ENCODE measurements around the gene P2RY1. TPM values are rescaled to one million over a fixed set of nuclear protein-coding genes. Genes with fewer than 3 reads are reported as not detected.

The P2RY1 gene
- total and polyA plus RNA-seq, 9 of the 15 experiments (the other 6 are each of a cell fraction or from before 2014, with no cell fraction given): 6.0 to 27.9 (median 18.4) TPM

DNA sequence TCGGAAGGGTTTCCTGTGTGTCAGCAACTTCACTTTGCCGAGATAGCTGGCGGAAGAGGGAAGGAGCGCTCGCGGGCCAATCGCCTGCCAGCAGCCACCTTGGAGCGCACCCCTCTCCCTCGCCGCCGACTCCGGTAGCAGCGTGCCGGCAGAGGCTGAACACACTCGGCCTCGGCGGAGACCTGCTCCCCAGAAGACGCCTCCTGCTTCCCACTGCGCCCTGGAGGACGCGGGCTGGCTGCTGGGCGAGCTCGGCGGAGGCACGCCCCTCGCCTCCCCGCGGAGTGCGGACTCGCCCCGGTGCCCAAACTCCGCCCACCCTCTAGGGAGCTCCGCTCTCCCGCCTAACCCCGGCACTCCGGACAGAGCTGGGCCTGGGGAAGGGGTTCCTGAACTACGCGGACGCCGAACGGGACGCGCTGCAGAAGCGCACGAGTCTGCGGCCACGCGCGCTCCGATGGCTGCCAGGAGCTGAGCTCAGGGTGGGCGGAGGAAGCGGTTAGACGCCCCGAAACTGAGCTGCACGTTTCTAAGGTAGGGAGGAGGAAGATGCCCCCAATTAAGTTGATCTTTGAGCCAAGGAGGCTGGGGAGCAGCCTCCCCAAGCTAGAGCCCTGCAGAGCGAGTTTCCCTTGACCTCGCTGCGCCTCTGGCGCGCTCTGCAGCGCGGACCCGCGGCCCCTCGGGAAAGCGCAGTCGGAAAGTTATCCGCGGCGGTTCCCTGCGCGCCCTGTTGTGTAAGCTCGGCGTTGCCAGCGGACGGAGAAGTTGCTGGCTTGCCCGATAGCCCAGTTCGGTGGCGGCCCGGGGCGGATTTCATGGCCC lies at the start of gene P2RY1 (continued):
- TF ChIP-seq CTCFL (IDR thresholded peaks at IDR 0.05; ENCODE audit: borderline replicate concordance, insufficient read depth, low read depth, low read length, poor library complexity, severe bottlenecking): no peak
- no peak for TF ChIP-seq BCL6 (CRISPR knock-in tag; IDR thresholded peaks at IDR 0.05)
- TF ChIP-seq, protein P1, sequence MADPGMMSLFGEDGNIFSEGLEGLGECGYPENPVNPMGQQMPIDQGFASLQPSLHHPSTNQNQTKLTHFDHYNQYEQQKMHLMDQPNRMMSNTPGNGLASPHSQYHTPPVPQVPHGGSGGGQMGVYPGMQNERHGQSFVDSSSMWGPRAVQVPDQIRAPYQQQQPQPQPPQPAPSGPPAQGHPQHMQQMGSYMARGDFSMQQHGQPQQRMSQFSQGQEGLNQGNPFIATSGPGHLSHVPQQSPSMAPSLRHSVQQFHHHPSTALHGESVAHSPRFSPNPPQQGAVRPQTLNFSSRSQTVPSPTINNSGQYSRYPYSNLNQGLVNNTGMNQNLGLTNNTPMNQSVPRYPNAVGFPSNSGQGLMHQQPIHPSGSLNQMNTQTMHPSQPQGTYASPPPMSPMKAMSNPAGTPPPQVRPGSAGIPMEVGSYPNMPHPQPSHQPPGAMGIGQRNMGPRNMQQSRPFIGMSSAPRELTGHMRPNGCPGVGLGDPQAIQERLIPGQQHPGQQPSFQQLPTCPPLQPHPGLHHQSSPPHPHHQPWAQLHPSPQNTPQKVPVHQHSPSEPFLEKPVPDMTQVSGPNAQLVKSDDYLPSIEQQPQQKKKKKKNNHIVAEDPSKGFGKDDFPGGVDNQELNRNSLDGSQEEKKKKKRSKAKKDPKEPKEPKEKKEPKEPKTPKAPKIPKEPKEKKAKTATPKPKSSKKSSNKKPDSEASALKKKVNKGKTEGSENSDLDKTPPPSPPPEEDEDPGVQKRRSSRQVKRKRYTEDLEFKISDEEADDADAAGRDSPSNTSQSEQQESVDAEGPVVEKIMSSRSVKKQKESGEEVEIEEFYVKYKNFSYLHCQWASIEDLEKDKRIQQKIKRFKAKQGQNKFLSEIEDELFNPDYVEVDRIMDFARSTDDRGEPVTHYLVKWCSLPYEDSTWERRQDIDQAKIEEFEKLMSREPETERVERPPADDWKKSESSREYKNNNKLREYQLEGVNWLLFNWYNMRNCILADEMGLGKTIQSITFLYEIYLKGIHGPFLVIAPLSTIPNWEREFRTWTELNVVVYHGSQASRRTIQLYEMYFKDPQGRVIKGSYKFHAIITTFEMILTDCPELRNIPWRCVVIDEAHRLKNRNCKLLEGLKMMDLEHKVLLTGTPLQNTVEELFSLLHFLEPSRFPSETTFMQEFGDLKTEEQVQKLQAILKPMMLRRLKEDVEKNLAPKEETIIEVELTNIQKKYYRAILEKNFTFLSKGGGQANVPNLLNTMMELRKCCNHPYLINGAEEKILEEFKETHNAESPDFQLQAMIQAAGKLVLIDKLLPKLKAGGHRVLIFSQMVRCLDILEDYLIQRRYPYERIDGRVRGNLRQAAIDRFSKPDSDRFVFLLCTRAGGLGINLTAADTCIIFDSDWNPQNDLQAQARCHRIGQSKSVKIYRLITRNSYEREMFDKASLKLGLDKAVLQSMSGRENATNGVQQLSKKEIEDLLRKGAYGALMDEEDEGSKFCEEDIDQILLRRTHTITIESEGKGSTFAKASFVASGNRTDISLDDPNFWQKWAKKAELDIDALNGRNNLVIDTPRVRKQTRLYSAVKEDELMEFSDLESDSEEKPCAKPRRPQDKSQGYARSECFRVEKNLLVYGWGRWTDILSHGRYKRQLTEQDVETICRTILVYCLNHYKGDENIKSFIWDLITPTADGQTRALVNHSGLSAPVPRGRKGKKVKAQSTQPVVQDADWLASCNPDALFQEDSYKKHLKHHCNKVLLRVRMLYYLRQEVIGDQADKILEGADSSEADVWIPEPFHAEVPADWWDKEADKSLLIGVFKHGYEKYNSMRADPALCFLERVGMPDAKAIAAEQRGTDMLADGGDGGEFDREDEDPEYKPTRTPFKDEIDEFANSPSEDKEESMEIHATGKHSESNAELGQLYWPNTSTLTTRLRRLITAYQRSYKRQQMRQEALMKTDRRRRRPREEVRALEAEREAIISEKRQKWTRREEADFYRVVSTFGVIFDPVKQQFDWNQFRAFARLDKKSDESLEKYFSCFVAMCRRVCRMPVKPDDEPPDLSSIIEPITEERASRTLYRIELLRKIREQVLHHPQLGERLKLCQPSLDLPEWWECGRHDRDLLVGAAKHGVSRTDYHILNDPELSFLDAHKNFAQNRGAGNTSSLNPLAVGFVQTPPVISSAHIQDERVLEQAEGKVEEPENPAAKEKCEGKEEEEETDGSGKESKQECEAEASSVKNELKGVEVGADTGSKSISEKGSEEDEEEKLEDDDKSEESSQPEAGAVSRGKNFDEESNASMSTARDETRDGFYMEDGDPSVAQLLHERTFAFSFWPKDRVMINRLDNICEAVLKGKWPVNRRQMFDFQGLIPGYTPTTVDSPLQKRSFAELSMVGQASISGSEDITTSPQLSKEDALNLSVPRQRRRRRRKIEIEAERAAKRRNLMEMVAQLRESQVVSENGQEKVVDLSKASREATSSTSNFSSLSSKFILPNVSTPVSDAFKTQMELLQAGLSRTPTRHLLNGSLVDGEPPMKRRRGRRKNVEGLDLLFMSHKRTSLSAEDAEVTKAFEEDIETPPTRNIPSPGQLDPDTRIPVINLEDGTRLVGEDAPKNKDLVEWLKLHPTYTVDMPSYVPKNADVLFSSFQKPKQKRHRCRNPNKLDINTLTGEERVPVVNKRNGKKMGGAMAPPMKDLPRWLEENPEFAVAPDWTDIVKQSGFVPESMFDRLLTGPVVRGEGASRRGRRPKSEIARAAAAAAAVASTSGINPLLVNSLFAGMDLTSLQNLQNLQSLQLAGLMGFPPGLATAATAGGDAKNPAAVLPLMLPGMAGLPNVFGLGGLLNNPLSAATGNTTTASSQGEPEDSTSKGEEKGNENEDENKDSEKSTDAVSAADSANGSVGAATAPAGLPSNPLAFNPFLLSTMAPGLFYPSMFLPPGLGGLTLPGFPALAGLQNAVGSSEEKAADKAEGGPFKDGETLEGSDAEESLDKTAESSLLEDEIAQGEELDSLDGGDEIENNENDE (IDR thresholded peaks at IDR 0.05; ENCODE audit: low read depth, low read length): no peak
- TF ChIP-seq, protein P2, sequence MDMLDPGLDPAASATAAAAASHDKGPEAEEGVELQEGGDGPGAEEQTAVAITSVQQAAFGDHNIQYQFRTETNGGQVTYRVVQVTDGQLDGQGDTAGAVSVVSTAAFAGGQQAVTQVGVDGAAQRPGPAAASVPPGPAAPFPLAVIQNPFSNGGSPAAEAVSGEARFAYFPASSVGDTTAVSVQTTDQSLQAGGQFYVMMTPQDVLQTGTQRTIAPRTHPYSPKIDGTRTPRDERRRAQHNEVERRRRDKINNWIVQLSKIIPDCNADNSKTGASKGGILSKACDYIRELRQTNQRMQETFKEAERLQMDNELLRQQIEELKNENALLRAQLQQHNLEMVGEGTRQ (CRISPR knock-in tag; IDR thresholded peaks at IDR 0.05): no peak
- TF ChIP-seq ZFX (CRISPR knock-in tag; IDR thresholded peaks at IDR 0.05): peak; percentile 64
- no peak for TF ChIP-seq ZNF79 (CRISPR knock-in tag; IDR thresholded peaks at IDR 0.05; ENCODE audit: low read depth)
- TF ChIP-seq FOXK1 (CRISPR knock-in tag; IDR thresholded peaks at IDR 0.05; ENCODE audit: borderline replicate concordance): no peak
